Measurements from ENCODE around the gene SPHKAP. TPM values are rescaled to one million over a fixed set of nuclear protein-coding genes. Genes with fewer than 3 reads are reported as not detected.

SPHKAP gene
- total RNA-seq, 2 experiments from 2014 or later: not detected

DNA sequence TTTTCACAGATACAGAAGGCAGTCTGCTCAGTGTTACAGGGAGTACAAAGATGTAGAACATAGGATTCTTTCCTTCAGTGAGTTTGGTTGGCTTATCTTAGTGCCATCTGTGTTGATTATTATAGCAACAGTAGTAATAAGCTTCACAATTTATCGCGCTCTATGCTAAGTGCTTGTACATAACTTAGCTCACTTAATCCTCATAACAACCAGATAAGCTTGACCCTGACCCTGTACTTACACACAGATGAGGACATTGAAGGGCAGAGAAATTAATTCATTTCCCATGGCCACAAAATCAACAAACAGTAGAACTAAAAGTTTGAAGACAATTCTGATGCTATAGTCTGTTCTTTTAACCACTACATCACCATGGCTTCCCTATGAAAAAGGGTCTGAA, 121.8 kb downstream of the SPHKAP start:
- H3K9me3 Mint-ChIP-seq: no peaks in the 10 kb centered on the region
- H3K36me3 Mint-ChIP-seq (ENCODE audit: low read depth): no peaks in the 10 kb centered on the region
- no peak for DNase-seq
- POLR2A ChIA-PET: no interaction called here
- TF ChIP-seq, protein P1, sequence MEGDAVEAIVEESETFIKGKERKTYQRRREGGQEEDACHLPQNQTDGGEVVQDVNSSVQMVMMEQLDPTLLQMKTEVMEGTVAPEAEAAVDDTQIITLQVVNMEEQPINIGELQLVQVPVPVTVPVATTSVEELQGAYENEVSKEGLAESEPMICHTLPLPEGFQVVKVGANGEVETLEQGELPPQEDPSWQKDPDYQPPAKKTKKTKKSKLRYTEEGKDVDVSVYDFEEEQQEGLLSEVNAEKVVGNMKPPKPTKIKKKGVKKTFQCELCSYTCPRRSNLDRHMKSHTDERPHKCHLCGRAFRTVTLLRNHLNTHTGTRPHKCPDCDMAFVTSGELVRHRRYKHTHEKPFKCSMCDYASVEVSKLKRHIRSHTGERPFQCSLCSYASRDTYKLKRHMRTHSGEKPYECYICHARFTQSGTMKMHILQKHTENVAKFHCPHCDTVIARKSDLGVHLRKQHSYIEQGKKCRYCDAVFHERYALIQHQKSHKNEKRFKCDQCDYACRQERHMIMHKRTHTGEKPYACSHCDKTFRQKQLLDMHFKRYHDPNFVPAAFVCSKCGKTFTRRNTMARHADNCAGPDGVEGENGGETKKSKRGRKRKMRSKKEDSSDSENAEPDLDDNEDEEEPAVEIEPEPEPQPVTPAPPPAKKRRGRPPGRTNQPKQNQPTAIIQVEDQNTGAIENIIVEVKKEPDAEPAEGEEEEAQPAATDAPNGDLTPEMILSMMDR (IDR thresholded peaks at IDR 0.05): no peak
- H3K27ac Mint-ChIP-seq: no peak overlapping the region
- ATAC-seq: no peak
- H3K4me3 Mint-ChIP-seq: no peak overlapping the region
- CTCF ChIA-PET: no interaction called here
- intact Hi-C loops (cut with micrococcal nuclease): no loop called here
- H3K4me1 Mint-ChIP-seq (ENCODE audit: low read depth): no peaks in the 10 kb centered on the region
- H3K27me3 Mint-ChIP-seq: no peaks in the 10 kb centered on the region

DNA sequence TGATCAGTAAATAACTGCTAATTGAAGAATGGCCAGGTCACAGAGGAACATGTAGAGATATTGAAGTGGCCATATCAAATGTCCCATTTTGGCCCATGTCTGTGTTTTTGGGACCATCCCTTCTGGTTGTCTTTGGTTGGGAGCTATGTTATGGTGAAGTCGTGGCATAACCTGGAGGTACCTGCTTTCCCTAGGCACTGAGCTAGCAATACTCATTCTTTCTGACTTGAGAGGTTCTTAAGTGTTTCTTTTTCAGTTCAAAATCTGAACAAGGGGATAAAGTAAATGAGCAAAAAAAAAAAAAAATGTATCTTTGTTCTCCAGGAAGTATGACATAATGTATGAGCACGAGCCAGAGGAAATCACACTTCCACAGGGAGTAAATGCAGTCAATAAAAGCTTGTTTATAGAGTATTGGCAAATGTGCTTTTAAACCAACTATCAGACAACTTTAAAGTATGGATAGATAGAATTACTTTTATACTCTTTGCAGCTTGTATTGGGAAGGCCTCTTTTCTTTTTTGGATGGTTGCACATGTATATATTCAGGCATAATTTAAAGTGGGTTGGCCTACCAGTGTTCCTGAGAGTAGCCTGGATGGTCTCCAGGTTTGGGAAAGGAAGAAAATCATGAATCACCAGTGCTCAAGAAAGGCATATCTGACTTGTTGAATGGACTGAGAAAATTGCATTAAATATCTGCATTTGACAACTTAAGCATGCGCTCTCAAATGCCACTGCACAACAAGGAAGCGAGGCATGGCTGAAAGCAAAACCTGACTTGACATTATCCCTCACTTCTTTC, 125.0 kb downstream of the SPHKAP start:
- Mint-ChIP-seq H3K9me3 (no peaks in the 10 kb centered on the region), H3K36me3 (ENCODE audit: low read depth) (no peaks in the 10 kb centered on the region), H3K27ac (no peak overlapping the region), H3K4me1 (ENCODE audit: low read depth) (no peaks in the 10 kb centered on the region), H3K4me3 (no peak overlapping the region), H3K27me3 (no peaks in the 10 kb centered on the region)
- POLR2A ChIA-PET: no interaction called here
- TF ChIP-seq, protein P1 (IDR thresholded peaks at IDR 0.05): no peak
- DNase-seq (no peak), ATAC-seq (no peak)
- CTCF ChIA-PET: no interaction called here
- intact Hi-C loops (cut with micrococcal nuclease): no loop called here

DNA sequence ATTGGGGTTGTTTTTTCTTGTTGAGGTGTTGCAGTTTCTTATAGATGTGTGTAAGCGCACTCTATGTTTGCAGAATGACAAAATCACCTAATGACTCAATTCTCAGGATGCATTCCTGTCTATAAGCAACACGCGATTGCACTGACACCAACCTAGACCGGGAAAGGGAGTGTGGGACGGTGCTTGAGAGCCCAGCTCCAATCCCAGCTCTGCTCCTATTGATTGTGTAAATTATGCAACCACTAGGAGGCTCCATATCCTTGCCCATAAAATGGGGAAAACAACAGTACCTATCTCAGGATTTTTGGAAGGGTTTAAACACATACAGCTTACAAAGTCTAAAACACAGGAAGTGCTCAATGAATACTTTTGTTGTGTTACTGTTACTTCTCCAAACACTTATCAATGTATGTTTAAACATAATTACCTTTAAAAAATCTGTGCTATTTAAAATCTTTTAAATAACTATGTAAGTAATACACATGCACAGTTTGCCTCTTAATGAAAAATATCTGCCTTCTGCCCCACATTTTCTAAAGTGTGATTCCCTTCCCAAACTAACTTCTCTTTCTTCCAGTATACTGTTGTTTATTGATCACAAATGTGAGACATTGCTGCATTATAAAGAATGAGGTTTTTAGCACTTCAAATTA, 132.5 kb downstream of the SPHKAP start:
- Mint-ChIP-seq H3K4me3 (no peak overlapping the region), H3K4me1 (ENCODE audit: low read depth) (no peaks in the 10 kb centered on the region), H3K27ac (no peak overlapping the region), H3K27me3 (no peaks in the 10 kb centered on the region), H3K36me3 (ENCODE audit: low read depth) (no peaks in the 10 kb centered on the region), H3K9me3 (peaks cover 6% of the 10 kb centered on the region)
- ChIA-PET POLR2A (no interaction called here), CTCF (no interaction called here)
- TF ChIP-seq, protein P1 (IDR thresholded peaks at IDR 0.05): peak; percentile 18
- intact Hi-C loops (cut with micrococcal nuclease): no loop called here
- ATAC-seq (no peak), DNase-seq (peak; percentile 2)

DNA sequence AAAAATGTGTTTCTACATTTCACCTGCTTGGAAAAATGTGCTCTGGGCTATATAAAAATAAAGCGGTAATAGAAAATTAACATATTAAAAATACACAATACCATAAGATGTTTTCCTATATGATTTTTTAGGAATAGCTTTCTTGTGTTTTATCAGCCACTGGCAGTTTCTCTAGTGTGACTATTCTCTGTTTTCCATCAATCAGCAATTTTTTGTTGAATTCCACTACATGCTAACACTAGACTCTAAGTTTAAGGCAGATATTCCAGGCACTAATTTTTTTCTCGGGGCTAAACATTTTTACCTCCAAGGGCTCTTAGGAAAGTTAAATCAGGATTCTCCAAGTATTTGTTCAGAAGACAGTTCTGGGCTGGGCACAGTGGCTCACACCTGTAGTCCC, 140.5 kb downstream of the SPHKAP start:
- no peak overlapping the region for H3K27ac Mint-ChIP-seq
- H3K4me3 Mint-ChIP-seq: no peak overlapping the region
- intact Hi-C loops (cut with micrococcal nuclease): no loop called here
- no peaks in the 10 kb centered on the region for H3K27me3 Mint-ChIP-seq
- no peaks in the 10 kb centered on the region for H3K36me3 Mint-ChIP-seq (ENCODE audit: low read depth)
- TF ChIP-seq, protein P1 (IDR thresholded peaks at IDR 0.05): no peak
- DNase-seq (no peak), ATAC-seq (no peak)
- POLR2A ChIA-PET: no interaction called here
- H3K9me3 Mint-ChIP-seq: peaks cover 6% of the 10 kb centered on the region
- no peaks in the 10 kb centered on the region for H3K4me1 Mint-ChIP-seq (ENCODE audit: low read depth)
- CTCF ChIA-PET: interaction anchor here (1.4 kb wide), 1 partner anchor 100 kb away, joined by 3 read pairs; no protein-coding TSS in a partner anchor
